ENCODE results near the gene PTAFR.

- no peak for TF ChIP-seq TP53 (CRISPR knock-in tag; IDR thresholded peaks at IDR 0.05)
- TF ChIP-seq CBX8 (IDR thresholded peaks at IDR 0.05): no peak
- TF ChIP-seq CTCF (IDR thresholded peaks at IDR 0.05): no peak
- no peak for TF ChIP-seq CEBPB (IDR thresholded peaks at IDR 0.05)
- no peak for TF ChIP-seq CHD4 (IDR thresholded peaks at IDR 0.05; ENCODE audit: borderline replicate concordance)
- TF ChIP-seq KDM1A (IDR thresholded peaks at IDR 0.05; ENCODE audit: low read depth): no peak
- no peak for TF ChIP-seq JUN (IDR thresholded peaks at IDR 0.05)
These were observed 14.6 kb upstream of the PTAFR start for GRCh38 chr1:28190996-28191645.

Measured in A549 (cell line).